SK-N-SH treated with all-trans-retinoic acid at 6 μM for 48 hours (cell line): Measurements from ENCODE around the gene SEMA4A.

Experiments
- ATAC-seq: fragments of 200-7000 bp; cut with Tn5 transposase; 3 replicates; pipeline ENCODE4 v1.9.1; 2020; ENCODE audit warnings: mild to moderate bottlenecking, moderate library complexity
- ARNTL ChIP-seq: fragments of 450-650 bp; formaldehyde crosslinking; IDR thresholded peaks from 2 replicates; pipeline ENCODE4 v1.5.0; 2020; ENCODE audit warnings: low read depth, mild to moderate bottlenecking, moderate library complexity, borderline replicate concordance
- BACH2 ChIP-seq: fragments of 250-450 bp; sonication (Bioruptor Pico); IDR thresholded peaks from 2 replicates; pipeline ENCODE4 v1.9.0; 2021; ENCODE audit warnings: mild to moderate bottlenecking, borderline replicate concordance
- CSDC2 ChIP-seq: fragments of 250-450 bp; sonication (Bioruptor Pico); IDR thresholded peaks from 2 replicates; pipeline ENCODE4 v1.5.0; 2020; ENCODE audit warnings: mild to moderate bottlenecking, moderate library complexity
- ESRRG ChIP-seq: fragments of 250-450 bp; sonication (Bioruptor Pico); IDR thresholded peaks from 2 replicates; pipeline ENCODE4 v1.6.1; 2021; ENCODE audit warnings: mild to moderate bottlenecking
- ISL1 ChIP-seq: fragments of 250-450 bp; sonication (Bioruptor Pico); IDR thresholded peaks from 2 replicates; pipeline ENCODE4 v2.1.2; 2022; ENCODE audit warnings: mild to moderate bottlenecking, moderate library complexity
- OSR1 ChIP-seq: fragments of 250-450 bp; sonication (Bioruptor Pico); IDR thresholded peaks from 2 replicates; pipeline ENCODE4 v1.8.0; 2022; ENCODE audit warnings: moderate library complexity, mild to moderate bottlenecking, inconsistent platforms
- PPARA ChIP-seq: fragments of 250-450 bp; sonication (Bioruptor Pico); IDR thresholded peaks from 2 replicates; pipeline ENCODE4 v1.5.0; 2020; ENCODE audit warnings: mild to moderate bottlenecking, borderline replicate concordance
- RARB ChIP-seq: fragments of 250-450 bp; sonication (Bioruptor Pico); IDR thresholded peaks from 2 replicates; pipeline ENCODE4 v1.8.0; 2021; ENCODE audit warnings: mild to moderate bottlenecking, moderate library complexity
- TCF4 ChIP-seq: fragments of 250-450 bp; sonication (Bioruptor Pico); IDR thresholded peaks from 2 replicates; pipeline ENCODE4 v1.8.0; 2021; ENCODE audit warnings: mild to moderate bottlenecking, moderate library complexity, borderline replicate concordance
- TOX ChIP-seq: fragments of 250-450 bp; sonication (Bioruptor Pico); IDR thresholded peaks from 2 replicates; pipeline ENCODE4 v1.8.0; 2021; ENCODE audit warnings: mild to moderate bottlenecking, moderate library complexity, borderline replicate concordance
- ZC3H10 ChIP-seq: fragments of 250-450 bp; sonication (Bioruptor Pico); IDR thresholded peaks from 2 replicates; pipeline ENCODE4 v1.5.1; 2021; ENCODE audit warnings: mild to moderate bottlenecking, moderate library complexity
- ZFP3 ChIP-seq: fragments of 250-450 bp; sonication (Bioruptor Pico); IDR thresholded peaks from 2 replicates; pipeline ENCODE4 v1.5.0; 2020; ENCODE audit warnings: mild to moderate bottlenecking, moderate library complexity
- ZNF8 ChIP-seq: fragments of 450-650 bp; formaldehyde crosslinking; IDR thresholded peaks from 2 replicates; pipeline ENCODE4 v1.5.0; 2020; ENCODE audit warnings: mild to moderate bottlenecking, moderate library complexity
- TF ChIP-seq, protein P1 (sequence below): fragments of 250-450 bp; sonication (Bioruptor Pico); IDR thresholded peaks from 2 replicates; pipeline ENCODE4 v1.8.0; 2020; ENCODE audit warnings: mild to moderate bottlenecking, moderate library complexity, borderline replicate concordance
- TF ChIP-seq, protein P2 (sequence below): fragments of 250-450 bp; sonication (Bioruptor Pico); IDR thresholded peaks from 2 replicates; pipeline ENCODE4 v1.5.1; 2020; ENCODE audit warnings: low read depth, mild to moderate bottlenecking, moderate library complexity
- TF ChIP-seq, protein P3 (sequence below): fragments of 250-450 bp; sonication (Bioruptor Pico); IDR thresholded peaks from 2 replicates; pipeline ENCODE4 v1.5.0; 2020; ENCODE audit warnings: mild to moderate bottlenecking, moderate library complexity

The SEMA4A gene

DNA sequence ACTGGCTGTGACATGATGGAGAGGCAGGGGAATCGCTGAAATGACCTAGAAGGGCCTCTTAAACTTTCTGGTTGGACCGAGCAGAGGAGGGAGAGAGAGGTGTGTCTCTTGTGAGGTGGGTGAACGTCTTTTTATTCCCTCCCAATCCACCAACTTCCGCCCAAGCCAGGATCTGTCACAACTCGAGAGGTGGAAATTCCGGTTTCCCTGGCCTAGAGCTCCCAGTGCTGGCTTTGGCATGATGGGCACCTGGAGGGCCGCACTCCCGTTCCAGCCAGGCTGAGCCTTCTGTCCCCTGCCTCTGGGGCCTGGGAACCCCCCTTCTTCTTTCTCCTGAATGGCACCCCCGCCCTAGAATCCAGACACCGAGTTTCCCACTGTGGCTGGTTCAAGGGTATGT, at the start of gene SEMA4A:
Gene SEMA4A, plus strand, starts transcription at position 224 of the 400 bp plus-strand sequence. CDS start 994 bp downstream, outside the sequence.
- TF ChIP-seq, protein P1, sequence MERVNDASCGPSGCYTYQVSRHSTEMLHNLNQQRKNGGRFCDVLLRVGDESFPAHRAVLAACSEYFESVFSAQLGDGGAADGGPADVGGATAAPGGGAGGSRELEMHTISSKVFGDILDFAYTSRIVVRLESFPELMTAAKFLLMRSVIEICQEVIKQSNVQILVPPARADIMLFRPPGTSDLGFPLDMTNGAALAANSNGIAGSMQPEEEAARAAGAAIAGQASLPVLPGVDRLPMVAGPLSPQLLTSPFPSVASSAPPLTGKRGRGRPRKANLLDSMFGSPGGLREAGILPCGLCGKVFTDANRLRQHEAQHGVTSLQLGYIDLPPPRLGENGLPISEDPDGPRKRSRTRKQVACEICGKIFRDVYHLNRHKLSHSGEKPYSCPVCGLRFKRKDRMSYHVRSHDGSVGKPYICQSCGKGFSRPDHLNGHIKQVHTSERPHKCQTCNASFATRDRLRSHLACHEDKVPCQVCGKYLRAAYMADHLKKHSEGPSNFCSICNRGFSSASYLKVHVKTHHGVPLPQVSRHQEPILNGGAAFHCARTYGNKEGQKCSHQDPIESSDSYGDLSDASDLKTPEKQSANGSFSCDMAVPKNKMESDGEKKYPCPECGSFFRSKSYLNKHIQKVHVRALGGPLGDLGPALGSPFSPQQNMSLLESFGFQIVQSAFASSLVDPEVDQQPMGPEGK (CRISPR knock-in tag) = no peak
- ATAC-seq = no peak

DNA sequence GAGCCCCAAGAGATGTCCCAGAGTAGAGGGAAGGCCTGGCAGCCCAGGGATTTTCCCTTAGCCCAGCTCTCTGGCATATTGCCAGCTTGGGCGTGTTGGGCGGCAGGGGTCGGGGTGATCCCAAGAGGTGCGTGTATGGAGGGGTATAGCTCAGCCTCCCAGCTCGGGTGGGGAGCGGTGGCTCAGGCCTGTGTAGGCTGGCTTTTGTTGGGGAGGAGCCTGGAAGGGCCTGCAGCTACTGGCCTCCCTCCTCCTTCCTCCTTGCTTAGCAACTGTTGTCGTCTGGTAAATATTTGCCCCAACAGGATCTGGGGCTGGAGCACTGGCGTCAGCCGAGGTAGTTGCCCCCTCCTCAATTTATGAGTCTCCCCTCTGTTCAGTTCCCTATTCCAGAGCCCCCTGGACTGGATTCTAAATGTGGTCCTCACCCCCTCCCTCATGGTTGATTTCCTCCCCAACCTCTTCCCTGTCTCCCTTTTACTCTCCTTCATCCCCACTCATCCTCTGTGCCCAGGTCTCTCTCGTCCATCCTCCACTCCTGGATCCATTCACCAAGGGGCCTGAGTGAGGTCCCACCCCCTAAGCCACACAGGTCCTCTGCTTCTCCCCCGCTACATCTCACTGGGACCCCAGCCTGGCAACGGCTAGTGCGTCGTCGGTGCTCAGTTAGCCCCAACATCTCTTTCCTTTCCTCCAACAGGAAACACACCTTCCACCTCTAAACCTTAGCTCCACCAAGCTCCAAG, 49.1 kb upstream of the SEMA4A start:
- TF ChIP-seq PPARA (CRISPR knock-in tag) = no peak
- TF ChIP-seq ZFP3 (CRISPR knock-in tag) = 0 out of 2 replicates have a peak, but pooled peaks have one; percentile 10
- TF ChIP-seq ARNTL = no peak
- TF ChIP-seq OSR1 (CRISPR knock-in tag) = no peak
- no peak for TF ChIP-seq ZNF8 (CRISPR knock-in tag)
- TF ChIP-seq ZC3H10 (CRISPR knock-in tag) = 0 out of 2 replicates have a peak, but pooled peaks have one; percentile 31
- TF ChIP-seq, protein P2, sequence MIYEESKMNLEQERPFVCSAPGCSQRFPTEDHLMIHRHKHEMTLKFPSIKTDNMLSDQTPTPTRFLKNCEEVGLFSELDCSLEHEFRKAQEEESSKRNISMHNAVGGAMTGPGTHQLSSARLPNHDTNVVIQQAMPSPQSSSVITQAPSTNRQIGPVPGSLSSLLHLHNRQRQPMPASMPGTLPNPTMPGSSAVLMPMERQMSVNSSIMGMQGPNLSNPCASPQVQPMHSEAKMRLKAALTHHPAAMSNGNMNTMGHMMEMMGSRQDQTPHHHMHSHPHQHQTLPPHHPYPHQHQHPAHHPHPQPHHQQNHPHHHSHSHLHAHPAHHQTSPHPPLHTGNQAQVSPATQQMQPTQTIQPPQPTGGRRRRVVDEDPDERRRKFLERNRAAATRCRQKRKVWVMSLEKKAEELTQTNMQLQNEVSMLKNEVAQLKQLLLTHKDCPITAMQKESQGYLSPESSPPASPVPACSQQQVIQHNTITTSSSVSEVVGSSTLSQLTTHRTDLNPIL (CRISPR knock-in tag) = no peak
- 0 out of 2 replicates have a peak, but pooled peaks have one; percentile 48 for TF ChIP-seq CSDC2 (CRISPR knock-in tag)
- no peak for TF ChIP-seq TOX (CRISPR knock-in tag)
- TF ChIP-seq, all 23 proteins: peak for 3
- ATAC-seq = peak; percentile 83

DNA sequence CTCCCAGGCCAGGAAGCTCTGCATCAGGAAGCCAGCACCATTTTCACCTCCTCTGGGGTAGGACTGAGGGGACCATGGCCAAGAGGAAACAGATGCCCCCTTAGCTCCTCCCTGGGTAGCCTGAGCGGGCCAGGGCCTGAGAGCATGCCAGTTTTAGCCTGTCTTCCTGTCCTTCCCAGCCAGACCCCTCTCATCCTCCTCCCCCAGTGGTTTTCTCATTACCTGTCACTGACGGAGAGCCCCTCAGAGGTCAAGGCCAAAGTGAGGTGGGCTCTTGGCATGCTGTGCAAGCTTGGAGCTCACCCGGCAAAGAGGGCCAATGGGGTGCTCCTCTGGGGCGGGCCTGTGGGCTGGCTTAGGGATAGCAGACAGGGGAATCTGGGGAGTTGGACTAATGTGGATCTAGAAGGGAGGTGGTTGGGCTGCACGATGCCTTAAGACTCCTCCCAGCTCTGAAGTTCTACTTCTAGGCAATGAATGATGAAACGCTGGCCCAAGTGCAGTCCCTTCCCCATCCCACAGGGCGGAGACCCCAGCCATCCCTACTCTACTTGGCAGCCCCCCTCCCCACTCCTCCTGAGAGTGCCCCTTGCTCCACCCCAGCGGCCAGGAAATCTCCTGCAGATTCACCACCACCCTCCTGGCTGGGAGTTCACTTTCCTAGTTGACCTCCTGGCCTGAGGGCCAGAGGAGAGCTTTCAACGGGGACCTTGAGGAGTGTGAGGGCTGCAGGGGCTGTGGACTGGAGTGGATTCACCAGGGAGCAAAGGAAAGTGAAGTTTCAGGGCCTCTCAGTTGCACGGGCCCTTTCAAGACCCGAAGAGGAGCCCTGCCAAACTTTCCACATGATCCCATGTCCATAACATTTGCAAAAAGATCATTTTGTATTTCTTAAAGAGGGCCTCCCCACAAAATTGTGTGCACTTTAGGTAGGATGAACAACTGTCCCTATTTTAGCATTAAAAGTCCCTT, 48.2 kb upstream of the SEMA4A start:
- TF ChIP-seq, protein P1 (CRISPR knock-in tag) = no peak
- TF ChIP-seq PPARA (CRISPR knock-in tag) (no peak), ZNF8 (CRISPR knock-in tag) (no peak), ZFP3 (CRISPR knock-in tag) (no peak), BACH2 (CRISPR knock-in tag) (no peak), CSDC2 (CRISPR knock-in tag) (no peak), ESRRG (CRISPR knock-in tag) (no peak), ISL1 (no peak), TCF4 (CRISPR knock-in tag) (no peak), ARNTL (no peak), RARB (CRISPR knock-in tag) (no peak)
- TF ChIP-seq, protein P3, sequence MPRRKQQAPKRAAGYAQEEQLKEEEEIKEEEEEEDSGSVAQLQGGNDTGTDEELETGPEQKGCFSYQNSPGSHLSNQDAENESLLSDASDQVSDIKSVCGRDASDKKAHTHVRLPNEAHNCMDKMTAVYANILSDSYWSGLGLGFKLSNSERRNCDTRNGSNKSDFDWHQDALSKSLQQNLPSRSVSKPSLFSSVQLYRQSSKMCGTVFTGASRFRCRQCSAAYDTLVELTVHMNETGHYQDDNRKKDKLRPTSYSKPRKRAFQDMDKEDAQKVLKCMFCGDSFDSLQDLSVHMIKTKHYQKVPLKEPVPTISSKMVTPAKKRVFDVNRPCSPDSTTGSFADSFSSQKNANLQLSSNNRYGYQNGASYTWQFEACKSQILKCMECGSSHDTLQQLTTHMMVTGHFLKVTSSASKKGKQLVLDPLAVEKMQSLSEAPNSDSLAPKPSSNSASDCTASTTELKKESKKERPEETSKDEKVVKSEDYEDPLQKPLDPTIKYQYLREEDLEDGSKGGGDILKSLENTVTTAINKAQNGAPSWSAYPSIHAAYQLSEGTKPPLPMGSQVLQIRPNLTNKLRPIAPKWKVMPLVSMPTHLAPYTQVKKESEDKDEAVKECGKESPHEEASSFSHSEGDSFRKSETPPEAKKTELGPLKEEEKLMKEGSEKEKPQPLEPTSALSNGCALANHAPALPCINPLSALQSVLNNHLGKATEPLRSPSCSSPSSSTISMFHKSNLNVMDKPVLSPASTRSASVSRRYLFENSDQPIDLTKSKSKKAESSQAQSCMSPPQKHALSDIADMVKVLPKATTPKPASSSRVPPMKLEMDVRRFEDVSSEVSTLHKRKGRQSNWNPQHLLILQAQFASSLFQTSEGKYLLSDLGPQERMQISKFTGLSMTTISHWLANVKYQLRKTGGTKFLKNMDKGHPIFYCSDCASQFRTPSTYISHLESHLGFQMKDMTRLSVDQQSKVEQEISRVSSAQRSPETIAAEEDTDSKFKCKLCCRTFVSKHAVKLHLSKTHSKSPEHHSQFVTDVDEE = no peak
- TF ChIP-seq, protein P2 (CRISPR knock-in tag) = no peak
- peak; percentile 7; the same call in 1 of the 3 replicates for ATAC-seq
